ENCODE measurements around the gene MAP4K2.
A peak's percentile ranks its signal among the peaks of the same experiment; 100 is the strongest.

Gene MAP4K2

DNA sequence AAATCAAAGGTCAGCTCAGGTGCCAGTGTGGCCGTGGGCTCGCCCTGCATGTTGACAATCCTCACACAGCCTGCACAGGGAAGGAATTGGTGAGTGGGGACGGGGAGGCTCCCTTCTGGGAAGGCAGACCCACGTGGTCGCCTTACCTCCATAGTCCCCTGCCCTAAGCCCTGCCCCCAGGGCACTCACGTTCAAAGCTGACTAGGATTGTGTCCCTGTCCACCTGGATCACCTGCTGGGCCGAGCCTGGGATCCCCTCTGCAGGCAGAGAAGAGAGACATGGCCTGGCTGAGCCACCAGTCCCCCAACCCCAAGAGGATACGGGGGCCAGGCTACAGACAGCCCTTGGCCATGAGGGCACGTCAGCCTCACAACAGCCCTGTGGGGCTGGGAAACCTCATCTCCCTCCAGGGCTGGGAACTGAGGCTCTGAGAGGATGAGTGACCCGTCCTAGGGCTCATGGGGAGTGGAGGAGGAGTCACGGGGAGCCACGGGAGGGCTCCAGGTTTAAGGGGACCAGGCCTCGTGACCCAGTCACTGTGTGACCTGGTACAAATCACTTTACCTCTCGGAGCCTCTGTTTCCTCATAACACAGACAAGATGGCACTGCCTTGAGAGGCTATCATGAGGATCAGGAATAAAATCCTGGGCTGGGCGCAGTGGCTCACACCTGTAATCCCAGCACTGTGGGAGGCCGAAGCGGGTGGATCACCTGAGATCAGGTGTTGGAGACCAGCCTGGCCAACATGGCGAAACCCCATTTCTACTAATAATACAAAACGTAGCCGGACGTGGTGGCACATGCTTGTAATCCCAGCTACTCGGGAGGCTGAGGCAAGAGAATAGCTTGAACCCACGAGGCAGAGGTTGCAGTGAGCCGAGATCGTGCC is 12.6 kb downstream of the MAP4K2 start:
- FAIRE-seq = no peak

DNA sequence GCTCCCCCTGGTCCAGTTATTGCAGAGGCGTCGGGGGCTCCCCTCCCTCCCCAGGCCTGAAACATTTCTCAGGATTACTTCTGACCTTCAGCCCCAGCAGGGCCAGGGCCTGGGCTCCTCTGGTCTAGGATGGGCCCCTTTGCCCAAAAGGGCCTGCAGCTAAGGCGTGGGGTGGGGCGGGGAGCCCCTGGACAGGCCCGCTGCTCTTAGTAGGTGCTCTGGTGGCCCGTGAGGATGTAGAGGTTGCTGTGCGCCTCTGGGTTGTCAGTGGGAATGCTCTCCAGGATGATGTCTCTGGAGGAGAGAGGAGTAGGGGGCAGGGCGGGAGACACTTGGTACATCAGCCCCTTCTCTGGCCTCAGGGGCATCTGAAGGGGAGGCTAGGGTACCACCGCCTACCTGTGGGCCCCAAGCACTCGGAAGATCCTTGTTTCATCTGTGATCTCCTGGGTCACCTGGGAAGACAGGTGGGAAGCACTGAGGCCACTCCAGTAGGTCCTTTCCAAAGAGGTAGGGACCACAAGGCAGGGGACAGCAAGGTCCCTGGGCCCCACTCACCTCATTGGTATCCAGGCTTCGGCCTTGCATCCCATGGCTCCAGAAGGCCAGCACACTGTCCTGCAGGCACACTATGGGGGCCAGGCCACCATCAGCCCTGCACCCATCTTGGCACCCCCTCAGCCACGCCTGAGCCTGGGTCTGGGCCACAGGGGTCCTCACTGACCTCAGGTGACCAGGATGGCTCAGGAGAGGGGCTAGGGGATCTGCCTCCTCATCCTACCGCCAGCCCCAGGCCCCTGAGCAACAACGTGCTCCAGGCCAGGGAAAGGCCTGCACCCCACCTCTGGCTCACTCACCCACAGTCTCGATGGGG is 13.4 kb downstream of the MAP4K2 start:
- no peak for FAIRE-seq

DNA sequence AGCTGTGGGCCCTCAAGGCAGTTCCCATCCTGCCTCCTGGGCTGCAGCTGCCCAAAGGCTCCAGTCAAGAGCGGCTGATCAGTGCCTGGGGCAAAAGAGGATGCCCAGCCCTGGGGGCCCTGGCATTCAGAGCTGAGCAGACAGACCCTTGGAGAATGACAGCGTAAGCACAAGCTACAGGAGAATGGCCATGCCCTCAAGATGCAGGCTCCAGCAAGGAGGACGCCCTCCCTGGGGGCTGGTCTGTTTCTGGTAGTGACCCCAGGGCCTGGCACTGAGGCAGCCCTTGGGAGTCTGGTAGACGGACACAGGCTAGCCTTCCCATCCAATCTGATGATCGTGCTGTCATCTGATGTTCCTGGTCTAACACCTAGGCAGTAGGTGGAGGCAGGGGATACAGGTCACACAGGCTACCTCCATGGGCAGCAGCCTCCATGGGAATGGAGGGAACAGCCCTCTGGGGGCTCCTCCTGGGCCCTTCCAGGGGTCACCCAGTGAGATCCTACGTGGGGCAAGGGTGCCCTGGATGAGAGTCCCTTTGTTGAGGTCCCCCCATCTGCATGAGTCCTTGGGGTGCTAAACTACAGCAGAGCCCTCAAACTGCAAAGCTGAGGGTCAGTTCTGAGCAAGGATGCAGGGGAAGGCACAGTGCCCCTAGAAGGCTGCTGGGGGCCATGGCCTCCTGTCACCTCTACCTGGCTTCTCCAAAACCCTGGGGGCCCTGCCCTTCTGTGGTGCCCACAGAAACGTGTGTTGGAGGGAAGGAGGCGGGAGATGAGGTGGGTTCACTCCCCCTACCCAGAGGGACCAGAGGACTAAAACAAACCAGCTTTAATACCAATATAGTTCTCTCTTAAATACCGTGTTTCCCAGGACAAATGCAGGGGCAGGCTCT is 14.4 kb downstream of the MAP4K2 start:
- FAIRE-seq = no peak

DNA sequence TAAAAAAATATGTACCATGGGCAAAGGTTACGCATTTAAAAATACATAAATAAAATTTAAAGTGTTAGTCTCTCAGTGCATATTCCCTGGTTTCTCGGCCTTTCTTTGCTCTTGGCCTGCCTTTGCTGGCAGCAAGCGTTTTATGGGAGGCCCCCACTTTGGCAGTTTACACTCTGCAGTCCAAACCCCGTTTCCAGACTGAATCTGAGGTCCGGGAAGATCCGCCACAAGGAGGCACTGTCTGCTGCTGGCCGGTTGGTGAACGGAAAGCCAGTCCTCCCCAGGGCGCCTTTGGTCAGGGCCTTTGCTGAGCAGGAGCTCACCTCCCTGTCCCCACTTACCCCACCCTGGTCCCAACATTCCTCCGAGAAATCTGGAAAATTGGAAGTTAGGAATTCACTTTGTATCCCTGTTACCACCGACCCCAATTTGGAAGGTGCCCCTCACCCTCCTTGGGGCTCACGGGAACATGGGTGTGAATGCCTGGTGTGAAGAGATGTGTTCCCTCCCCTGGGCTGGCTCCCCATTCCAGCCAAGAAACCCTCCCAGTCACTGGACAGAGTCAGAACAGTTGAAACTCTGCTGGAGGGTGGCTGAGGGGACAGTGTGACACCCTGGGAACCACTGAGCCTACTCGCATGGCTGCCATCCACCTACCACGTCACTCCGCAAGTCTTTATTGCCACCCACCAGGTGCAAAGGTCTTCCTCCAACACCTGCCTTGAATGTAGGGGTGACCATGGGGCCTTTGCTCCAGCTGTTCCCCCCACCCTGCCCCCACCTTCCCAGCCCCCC is 15.3 kb downstream of the MAP4K2 start:
- FAIRE-seq = no peak

DNA sequence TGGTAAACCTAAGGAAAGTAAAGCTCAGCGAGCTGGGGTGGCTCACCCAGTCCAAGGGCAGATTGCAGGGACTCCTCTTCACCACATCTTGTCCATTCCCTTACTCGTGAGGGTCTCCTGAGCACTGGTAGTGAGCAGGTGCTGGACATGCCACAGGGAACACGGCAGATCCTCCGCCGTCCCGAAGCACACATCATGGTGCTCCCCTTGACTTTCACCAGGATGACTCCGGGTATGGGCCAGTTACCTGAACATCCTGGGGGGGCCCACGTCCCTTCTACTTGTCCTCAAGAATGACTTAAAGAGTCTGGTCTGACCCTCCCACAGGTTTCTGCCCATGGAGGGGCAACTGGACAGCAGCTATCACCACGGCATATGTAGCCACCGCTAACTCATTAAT is 16.7 kb downstream of the MAP4K2 start:
- no peak for FAIRE-seq

DNA sequence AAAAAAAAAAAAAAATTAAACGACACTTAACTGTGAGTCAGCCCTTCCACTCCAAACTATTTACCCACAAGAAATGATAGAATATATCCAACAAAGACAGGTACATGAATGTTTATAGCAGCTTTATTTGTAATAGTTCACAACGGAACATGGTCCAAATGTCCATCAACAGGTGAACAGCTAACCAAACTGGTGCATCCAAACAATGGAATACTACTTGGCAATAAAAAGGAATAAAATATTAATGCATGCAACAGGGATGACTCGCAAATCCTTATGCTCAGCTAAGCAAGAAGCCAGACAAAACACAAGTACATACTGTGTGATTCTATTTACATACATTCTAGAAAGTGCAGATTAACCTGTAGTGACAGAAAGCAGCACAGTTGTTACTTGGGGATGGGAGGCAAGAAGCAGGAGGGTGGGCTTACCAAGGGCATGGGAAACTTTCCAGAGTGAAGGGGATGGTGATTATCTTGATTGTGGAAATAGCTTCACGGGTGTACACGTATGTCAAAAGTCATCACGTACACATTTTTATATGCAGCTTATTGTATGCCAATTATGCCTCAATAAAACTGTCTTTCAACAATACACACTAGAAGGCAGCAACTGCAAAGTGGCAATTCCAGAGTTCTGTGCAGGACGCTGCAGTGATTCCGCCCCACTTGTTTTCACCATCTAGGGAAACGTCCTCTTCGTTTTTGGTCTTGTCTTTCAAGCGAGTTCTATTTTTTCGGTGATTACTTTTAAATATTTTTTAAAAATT is 18.0 kb downstream of the MAP4K2 start:
- no peak for FAIRE-seq

DNA sequence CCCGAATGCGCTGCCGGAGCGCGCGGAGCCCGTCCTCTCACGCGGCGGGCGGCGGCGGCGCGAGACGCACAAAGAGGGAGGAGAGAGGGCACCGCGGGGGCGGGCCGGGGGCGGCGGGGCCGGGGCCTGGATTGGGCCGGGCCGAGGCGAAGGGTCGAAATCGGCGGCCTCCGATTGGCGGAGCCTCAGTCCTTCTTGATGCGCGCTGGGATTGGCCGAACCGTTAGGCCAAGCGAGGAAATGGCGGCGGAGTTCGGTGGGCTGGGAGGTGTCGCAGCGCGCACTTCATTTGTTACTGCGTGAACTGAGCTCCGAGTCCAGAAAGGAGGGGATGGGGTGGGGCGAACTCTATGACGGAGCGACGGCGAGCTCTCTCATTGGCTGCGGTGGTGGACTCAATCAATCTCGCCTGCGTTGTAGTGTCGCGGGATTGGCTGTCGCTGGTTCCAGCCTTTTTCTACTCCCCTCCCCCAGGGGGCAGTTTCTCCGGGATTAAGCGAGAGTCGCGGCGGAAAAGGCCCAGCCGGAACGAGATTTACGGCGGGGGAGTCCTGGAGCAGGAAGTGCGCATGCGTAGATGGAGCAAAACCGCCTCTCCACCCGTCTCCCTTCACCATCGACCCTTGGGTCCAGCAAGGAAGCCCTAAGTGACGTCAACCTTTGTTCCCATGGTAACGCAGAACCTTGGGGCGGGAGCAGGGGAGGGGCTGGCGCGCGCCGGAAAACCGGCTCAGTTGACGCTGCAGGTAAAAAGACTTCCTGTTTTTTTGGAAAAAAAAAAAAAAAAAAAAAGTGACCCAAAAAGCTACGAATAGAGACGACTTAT is 24.3 kb downstream of the MAP4K2 start, which contains the start of gene SF1:
Gene SF1, minus strand, starts transcription at position 70 of the 826 bp plus-strand sequence. CDS start 150 bp downstream, outside the sequence.
- FAIRE-seq = peak; percentile 92

DNA sequence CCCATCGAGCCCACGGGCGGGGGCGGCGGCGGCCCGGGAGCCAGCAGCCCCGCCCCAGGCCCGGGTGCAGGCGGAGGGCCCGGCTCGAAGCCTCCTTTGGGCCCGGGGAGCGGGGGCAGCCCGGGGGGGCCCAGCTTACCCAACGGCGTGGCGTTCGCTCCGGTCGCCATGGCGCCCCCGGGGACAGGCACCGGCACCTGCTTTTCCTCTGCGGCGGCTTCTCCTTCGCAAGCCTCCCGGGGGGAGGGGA is 24.9 kb downstream of the MAP4K2 start:
- no peak for FAIRE-seq

DNA sequence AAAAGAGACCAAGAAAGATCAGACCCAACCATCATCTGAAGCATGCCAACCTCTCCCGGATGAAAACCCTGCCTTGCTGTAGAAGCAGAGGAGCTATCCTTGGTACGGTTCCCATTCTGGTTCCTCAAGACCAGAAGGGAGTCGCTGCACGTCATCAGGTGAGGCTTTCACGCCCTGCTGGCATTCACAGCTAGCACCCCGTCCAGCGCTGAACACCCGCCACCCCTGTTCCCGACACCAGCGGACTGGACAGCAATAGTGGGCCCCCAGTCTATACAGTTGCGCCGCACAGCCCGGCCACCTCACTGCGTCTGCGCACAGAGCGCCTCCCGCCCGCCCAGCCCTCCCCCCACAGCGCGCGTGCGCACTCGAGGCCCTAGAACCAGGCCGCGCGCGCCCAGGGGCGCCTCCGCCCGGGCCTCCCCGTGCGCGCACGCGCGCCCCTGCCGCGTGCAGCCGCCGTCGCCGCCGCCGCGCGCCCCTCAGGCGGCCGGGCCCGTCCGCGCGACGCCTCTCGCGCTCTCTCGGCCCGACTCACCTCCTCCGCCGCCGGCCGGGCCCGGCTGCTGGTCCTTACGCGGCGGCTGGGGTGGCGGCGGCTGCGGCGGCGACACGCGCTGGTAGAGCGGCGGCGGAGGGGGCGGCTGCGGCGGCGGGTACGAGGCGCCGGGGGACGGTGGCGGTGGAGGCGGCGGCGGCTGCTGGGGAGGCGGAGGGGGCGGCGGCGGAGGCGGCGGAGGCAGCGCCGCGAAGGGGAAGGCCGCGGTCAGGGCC is 25.4 kb downstream of the MAP4K2 start:
- no peak for FAIRE-seq

DNA sequence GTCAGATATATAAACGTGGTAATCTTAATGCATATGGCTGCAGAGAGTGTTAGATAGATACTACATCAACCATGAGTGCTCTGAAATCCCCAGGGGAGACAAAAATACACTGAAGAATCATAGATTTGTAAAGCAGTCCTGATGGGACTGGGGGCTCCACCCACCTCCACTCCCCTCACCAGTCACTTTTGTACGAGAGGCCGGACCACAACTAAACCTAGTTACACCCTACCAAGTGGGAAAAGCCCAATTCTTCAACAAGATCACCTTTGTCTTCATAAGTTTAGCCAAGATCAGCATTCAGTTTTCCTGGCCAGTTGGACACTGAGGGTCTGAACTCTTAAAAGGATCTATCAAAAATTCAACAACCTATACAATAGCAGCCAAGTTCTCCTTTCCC is 26.1 kb downstream of the MAP4K2 start:
- FAIRE-seq = no peak

DNA sequence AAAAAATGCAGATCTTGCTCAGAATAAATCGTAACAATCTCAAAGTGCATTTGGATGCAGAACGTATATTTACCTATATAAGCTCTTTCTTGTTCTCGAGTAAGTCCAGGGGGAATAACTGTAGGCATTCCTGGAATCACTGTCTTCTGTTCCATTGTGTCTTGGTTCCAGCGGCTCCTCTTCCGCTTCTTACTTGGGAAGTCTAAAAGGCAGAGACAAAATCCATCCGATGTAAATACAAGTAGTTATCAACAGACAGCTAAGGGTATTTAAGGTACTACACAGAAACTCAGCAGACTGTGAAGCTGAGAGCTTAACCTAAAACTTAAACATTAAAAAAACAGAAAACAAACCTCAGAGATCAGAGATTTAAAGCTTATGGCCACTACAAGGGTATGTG is 26.6 kb downstream of the MAP4K2 start:
- FAIRE-seq = no peak

DNA sequence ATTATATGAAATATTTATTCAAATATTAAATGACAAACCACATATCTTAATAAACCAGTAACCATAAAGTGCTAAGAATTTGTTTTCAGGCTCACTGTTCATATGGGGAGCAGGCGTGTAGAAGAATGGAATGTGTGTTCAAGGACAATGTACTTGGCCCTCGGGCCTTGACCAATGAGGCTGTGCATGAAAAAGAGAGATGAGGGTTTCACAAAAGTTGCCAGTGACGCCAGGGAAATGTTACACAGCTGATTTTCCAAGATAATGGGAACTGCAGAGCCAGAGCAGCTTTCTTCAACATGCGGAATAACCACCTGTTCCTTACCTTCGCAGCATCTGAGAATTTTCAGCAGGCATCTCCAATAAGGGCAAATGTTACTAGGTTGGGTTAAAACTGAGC is 28.9 kb downstream of the MAP4K2 start:
- no peak for FAIRE-seq

DNA sequence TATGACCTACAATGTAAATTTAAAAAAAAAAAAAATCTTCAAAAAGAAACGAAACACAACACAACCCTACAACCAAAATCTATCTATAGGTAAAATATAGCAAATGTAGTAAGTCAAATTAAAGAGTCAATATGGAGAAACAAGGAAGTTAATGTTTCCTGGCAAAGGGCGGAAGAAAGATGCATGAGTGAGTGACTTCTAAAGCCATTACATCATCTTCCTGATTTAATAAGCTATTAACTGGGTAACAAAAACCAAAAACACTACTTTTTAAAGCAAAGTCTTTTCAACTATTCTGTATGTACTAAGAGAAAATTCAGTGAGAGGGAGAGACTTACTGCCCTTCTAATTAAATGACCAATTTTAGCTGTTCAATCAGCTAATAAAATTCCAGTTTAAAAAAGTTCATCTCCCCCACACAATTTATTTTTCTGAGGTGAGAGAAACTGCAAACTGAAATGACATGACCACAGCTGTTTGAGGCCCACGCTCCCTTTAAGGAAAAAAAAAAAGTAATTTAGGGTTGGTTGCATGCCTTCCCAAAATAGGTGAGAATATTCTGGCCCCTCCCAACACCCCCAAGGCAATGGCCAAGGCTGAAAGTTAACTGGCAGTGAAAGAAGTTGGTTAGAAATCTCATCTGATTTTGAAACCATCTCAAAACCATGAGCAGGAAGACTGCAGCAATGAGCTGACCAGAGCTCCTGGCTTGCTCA is 30.6 kb downstream of the MAP4K2 start:
- FAIRE-seq = no peak

DNA sequence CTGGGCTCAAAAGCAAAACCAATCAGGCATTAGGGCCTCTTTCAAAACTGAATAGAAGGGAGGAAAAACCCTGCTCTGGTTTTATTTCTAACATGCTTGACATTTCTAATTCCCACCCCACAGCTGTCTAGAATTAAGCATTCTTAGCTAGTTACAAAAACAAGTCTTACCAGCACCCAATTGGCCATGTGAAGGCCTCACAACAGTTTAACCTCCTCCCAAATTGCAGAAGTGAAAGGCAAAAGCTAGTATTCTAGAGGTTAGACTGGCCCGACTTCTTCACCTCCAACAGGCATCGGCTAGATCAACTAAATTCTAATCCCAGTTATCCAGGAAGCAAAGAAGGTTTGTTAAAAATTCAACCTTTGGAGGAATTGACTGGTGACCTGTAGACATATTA is 31.2 kb downstream of the MAP4K2 start:
- no peak for FAIRE-seq

DNA sequence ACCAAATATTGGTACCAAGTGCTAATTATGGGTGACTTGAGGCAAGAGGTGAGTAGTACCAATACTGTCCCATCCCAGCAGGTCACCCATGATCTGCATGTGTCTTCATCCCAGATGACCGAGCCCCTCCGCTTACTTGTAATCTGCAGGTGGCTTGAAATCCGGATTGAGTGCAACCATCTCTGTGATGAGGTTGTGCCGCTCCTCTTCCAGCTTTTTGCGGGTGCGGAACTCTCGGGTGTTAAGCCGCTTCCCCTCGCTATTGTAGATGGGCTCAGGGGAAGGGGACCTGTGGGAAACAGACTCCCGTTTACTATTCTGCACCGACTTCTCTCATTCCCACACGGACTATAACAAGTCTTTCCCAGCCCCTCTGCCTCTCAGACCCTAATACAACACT is 32.9 kb downstream of the MAP4K2 start:
- no peak for FAIRE-seq

DNA sequence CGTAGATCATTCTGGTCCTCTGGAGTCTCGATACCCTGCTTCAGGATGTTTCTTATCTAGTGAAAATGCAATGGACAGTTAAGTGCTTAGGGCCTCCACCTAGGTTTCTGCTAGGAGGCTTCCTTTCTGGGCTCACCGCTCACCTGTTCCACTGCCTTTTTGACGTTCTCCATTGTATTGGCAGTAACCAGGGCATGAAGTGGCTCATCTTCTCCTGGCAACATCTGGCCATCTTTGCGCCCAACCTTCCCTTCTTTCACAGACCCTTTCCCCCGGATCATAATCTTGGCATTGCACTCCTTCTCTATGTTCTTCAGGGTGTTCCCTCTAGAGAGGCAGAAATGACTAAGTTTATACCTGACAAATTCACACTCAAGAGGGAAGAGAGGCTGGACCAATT is 33.7 kb downstream of the MAP4K2 start:
- FAIRE-seq = no peak

DNA sequence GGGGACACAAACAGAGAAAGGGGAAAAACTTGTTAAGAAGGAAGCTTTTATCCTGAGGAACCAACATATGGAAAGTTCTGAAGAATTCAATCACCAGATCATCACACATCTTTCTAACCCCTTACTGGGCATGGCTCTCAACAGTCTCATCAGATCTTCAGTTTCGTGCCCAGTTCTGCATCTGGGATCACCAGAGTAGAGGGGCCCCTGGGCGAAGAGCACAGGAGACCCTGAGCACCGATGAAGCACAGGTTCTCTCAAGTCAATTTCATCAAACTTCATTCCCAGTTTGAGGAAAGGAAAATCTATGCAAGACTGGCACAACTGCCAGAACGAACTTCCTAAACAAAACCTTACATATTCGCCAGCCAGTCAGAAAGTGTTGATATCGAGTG is 34.7 kb downstream of the MAP4K2 start:
- FAIRE-seq = no peak

DNA sequence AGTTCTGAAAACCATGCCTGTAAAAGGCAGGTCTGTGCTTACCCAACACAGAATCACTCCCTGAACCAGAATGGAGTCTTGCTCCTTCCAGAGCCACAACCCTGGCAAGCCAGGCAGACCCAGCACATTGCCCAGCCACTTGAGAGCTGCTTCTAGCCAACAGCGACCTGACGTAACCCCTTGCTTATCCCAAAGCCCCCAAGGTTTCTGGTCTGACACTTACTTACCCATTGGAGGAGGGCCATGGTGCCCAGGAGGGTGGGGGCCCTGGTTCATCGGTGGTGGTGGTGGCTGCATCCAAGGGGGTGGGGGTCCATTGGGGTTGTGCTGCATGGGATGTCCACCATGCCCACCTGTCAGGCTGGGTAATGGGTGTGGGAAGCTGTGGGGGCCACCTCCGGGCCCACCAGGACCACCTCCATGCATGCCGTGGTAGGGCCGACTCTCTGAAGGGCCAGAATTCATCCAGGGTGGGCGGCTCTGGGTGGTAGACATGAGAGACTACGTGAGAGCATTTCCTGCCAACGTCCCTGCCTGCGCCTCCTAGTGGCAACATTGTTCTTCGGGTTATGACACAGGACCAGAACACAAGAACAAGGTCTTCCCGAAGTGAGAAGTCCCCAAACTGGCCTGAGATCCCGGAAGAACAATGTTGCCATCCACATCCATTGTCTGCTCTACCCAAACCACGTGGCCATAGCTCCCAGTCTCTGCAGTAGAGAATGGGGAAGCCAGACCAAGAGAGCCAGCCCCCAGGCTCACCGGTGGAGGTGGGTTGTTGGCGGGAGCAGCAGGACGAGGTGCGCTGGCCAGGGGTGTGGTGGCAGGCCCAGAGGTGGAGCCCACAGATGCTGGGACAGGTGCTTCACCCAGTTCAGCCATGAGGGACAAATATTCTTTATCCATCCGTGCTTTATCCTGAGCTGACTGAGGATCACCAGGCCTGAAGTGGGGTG is 35.4 kb downstream of the MAP4K2 start:
- FAIRE-seq = no peak
